ENCODE measurements around the gene ANKRD6. TPM values are rescaled to one million over a fixed set of nuclear protein-coding genes. Genes with fewer than 3 reads are reported as not detected.

ANKRD6 gene
- total RNA-seq, 1 donor from 2014 or later = 13.5 TPM

DNA sequence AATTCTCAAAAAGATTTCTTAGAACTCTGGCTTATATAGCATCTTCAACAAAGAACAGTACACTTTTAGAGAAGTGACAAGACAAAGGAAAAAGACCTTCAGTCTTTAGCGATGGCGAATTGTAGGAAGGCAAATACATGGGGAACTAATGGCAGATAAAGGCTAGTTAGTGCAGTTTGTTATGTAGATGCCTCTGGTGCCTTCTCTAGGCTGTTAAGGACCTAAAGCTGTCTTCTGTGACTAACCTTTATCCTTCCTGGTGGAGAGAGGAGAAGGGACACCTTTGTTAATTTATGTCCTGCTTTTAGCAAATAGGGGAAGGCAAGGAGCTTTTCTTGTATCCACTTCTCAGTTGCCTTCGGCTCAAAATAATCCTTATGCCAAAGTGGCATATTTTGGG is 7.2 kb downstream of the ANKRD6 start:
- H4K20me1 ChIP-seq (ENCODE audit: insufficient read depth, low read length) = no peaks in the 10 kb centered on the region
- H3K4me3 ChIP-seq (ENCODE audit: insufficient read depth, low read depth, low read length) = no peak overlapping the region
- no peaks in the 10 kb centered on the region for H3K4me1 ChIP-seq (ENCODE audit: insufficient read depth, low read length)
- no peaks in the 10 kb centered on the region for H3K79me2 ChIP-seq (ENCODE audit: insufficient read depth, low read length)
- DNase-seq (ENCODE audit: low read depth) = no peak
- H3K9me3 ChIP-seq (ENCODE audit: insufficient read depth, low read depth, low read length) = no peaks in the 10 kb centered on the region
- no peak overlapping the region for H3K4me2 ChIP-seq (ENCODE audit: low read length)
- no peak overlapping the region for H3K9ac ChIP-seq (ENCODE audit: low read length)
- H3K27me3 ChIP-seq (ENCODE audit: insufficient read depth, low read length) = no peaks in the 10 kb centered on the region
- H3K27ac ChIP-seq (ENCODE audit: low read depth, low read length) = no peak overlapping the region
- H2AFZ ChIP-seq (ENCODE audit: low read depth, low read length) = no peak overlapping the region
- TF ChIP-seq, protein P1, sequence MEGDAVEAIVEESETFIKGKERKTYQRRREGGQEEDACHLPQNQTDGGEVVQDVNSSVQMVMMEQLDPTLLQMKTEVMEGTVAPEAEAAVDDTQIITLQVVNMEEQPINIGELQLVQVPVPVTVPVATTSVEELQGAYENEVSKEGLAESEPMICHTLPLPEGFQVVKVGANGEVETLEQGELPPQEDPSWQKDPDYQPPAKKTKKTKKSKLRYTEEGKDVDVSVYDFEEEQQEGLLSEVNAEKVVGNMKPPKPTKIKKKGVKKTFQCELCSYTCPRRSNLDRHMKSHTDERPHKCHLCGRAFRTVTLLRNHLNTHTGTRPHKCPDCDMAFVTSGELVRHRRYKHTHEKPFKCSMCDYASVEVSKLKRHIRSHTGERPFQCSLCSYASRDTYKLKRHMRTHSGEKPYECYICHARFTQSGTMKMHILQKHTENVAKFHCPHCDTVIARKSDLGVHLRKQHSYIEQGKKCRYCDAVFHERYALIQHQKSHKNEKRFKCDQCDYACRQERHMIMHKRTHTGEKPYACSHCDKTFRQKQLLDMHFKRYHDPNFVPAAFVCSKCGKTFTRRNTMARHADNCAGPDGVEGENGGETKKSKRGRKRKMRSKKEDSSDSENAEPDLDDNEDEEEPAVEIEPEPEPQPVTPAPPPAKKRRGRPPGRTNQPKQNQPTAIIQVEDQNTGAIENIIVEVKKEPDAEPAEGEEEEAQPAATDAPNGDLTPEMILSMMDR (IDR thresholded peaks at IDR 0.05; ENCODE audit: insufficient read depth, low read depth, low read length) = no peak
- no peak for TF ChIP-seq EZH2 (IDR thresholded peaks at IDR 0.05; ENCODE audit: insufficient read depth, low read length)
- Mint-ChIP-seq H3K4me1 (ENCODE audit: low read depth, unreplicated experiment) (peaks cover 11% of the 10 kb centered on the region), H3K27me3 (ENCODE audit: low read depth, unreplicated experiment) (no peaks in the 10 kb centered on the region), H3K4me3 (ENCODE audit: unreplicated experiment) (no peak overlapping the region), H3K36me3 (ENCODE audit: low read depth, unreplicated experiment) (no peaks in the 10 kb centered on the region), H3K27ac (ENCODE audit: unreplicated experiment) (no peak overlapping the region), H3K9me3 (ENCODE audit: unreplicated experiment) (no peaks in the 10 kb centered on the region)
- H3K36me3 ChIP-seq (ENCODE audit: insufficient read depth, low read length) = no peaks in the 10 kb centered on the region
- FAIRE-seq = no peak

DNA sequence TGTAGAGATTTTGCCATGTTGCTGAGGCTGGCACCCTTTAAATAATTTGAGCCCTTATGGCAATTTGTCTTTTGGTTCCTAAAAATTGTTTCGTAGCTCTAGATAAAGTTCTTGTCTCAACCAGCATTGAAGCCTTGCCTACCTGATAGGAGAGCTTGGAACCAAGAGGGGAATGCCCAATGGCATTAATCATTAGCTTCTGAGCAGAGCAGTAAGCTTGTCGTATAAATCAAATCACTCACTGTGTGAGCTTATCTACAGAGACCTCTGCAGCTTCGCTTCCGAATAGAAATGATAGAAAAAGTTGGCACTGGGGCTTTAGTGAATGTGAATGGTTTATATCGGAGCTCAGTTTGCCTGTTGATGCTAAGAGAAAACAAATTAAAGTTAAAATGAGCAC is 10.7 kb downstream of the ANKRD6 start:
- no peak overlapping the region for H2AFZ ChIP-seq (ENCODE audit: low read depth, low read length)
- TF ChIP-seq, protein P1 (IDR thresholded peaks at IDR 0.05; ENCODE audit: insufficient read depth, low read depth, low read length) = no peak
- no peak overlapping the region for H3K4me3 ChIP-seq (ENCODE audit: insufficient read depth, low read depth, low read length)
- H3K27ac Mint-ChIP-seq (ENCODE audit: unreplicated experiment) = no peak overlapping the region
- H3K79me2 ChIP-seq (ENCODE audit: insufficient read depth, low read length) = no peaks in the 10 kb centered on the region
- H3K4me1 ChIP-seq (ENCODE audit: insufficient read depth, low read length) = no peaks in the 10 kb centered on the region
- no peaks in the 10 kb centered on the region for H3K27me3 ChIP-seq (ENCODE audit: insufficient read depth, low read length)
- H3K4me2 ChIP-seq (ENCODE audit: low read length) = no peak overlapping the region
- no peaks in the 10 kb centered on the region for H3K9me3 Mint-ChIP-seq (ENCODE audit: unreplicated experiment)
- FAIRE-seq (no peak), DNase-seq (ENCODE audit: low read depth) (no peak)
- H4K20me1 ChIP-seq (ENCODE audit: insufficient read depth, low read length) = no peaks in the 10 kb centered on the region
- no peak overlapping the region for H3K4me3 Mint-ChIP-seq (ENCODE audit: unreplicated experiment)
- no peaks in the 10 kb centered on the region for H3K27me3 Mint-ChIP-seq (ENCODE audit: low read depth, unreplicated experiment)
- no peak overlapping the region for H3K27ac ChIP-seq (ENCODE audit: low read depth, low read length)
- H3K36me3 ChIP-seq (ENCODE audit: insufficient read depth, low read length) = no peaks in the 10 kb centered on the region
- no peaks in the 10 kb centered on the region for H3K36me3 Mint-ChIP-seq (ENCODE audit: low read depth, unreplicated experiment)
- no peak overlapping the region for H3K9ac ChIP-seq (ENCODE audit: low read length)
- H3K9me3 ChIP-seq (ENCODE audit: insufficient read depth, low read depth, low read length) = no peaks in the 10 kb centered on the region
- no peaks in the 10 kb centered on the region for H3K4me1 Mint-ChIP-seq (ENCODE audit: low read depth, unreplicated experiment)

DNA sequence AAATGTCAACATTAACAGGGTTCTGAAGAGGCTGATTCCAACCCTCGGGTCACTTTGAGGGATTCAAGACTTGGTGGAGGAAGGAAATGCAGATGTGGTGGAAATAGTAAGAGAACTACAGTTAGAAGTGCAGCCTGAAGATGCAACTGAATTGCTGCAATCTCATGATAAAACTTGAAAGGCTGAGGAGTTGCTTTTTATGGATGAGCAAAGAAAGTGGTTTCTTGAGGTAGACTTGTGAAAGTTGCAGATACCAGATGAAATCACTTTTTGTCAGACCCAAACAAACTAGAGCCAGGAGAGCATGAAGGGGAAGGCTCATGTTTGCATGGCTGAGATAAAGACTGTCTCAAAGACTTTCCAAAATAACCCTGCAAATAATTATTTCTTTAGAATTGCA is 16.2 kb downstream of the ANKRD6 start:
- no peaks in the 10 kb centered on the region for H3K36me3 ChIP-seq (ENCODE audit: insufficient read depth, low read length)
- H3K27me3 ChIP-seq (ENCODE audit: insufficient read depth, low read length) = no peaks in the 10 kb centered on the region
- DNase-seq (ENCODE audit: low read depth) = no peak
- Mint-ChIP-seq H3K27ac (ENCODE audit: unreplicated experiment) (no peak overlapping the region), H3K36me3 (ENCODE audit: low read depth, unreplicated experiment) (no peaks in the 10 kb centered on the region), H3K4me3 (ENCODE audit: unreplicated experiment) (no peak overlapping the region), H3K9me3 (ENCODE audit: unreplicated experiment) (no peaks in the 10 kb centered on the region), H3K4me1 (ENCODE audit: low read depth, unreplicated experiment) (peaks cover 2% of the 10 kb centered on the region), H3K27me3 (ENCODE audit: low read depth, unreplicated experiment) (no peaks in the 10 kb centered on the region)
- no peak overlapping the region for H3K9ac ChIP-seq (ENCODE audit: low read length)
- H2AFZ ChIP-seq (ENCODE audit: low read depth, low read length) = no peak overlapping the region
- H3K9me3 ChIP-seq (ENCODE audit: insufficient read depth, low read depth, low read length) = no peaks in the 10 kb centered on the region
- no peaks in the 10 kb centered on the region for H4K20me1 ChIP-seq (ENCODE audit: insufficient read depth, low read length)
- H3K4me1 ChIP-seq (ENCODE audit: insufficient read depth, low read length) = no peaks in the 10 kb centered on the region
- no peak overlapping the region for H3K4me3 ChIP-seq (ENCODE audit: insufficient read depth, low read depth, low read length)
- no peaks in the 10 kb centered on the region for H3K79me2 ChIP-seq (ENCODE audit: insufficient read depth, low read length)
- H3K27ac ChIP-seq (ENCODE audit: low read depth, low read length) = no peak overlapping the region
- H3K4me2 ChIP-seq (ENCODE audit: low read length) = no peak overlapping the region
- FAIRE-seq = no peak
- TF ChIP-seq, protein P1 (IDR thresholded peaks at IDR 0.05; ENCODE audit: insufficient read depth, low read depth, low read length) = no peak
- no peak for TF ChIP-seq EZH2 (IDR thresholded peaks at IDR 0.05; ENCODE audit: insufficient read depth, low read length)

All from astrocyte (in vitro differentiated cells and primary cell).